Stomach (tissue), 4 donors: ENCODE results near the gene FYCO1.

Source experiments
- EP300 ChIP-seq: sonication (generic); formaldehyde crosslinking; IDR thresholded peaks from one replicate; pipeline ENCODE4 v1.6.1; 2017; ENCODE audit warnings: antibody characterized with exemption
- POLR2A ChIP-seq, 4 donors: fragments of 450-650 bp; IDR thresholded peaks; one replicate each; pipeline ENCODE4 v1.6.1; 2016; ENCODE audit warnings: antibody characterized with exemption in 4 of 4, control low read depth in 2 of 4, mild to moderate bottlenecking in 1 of 4, moderate library complexity in 1 of 4
- POLR2AphosphoS5 ChIP-seq, 3 donors: sonication (generic); formaldehyde crosslinking; IDR thresholded peaks; one replicate each; pipeline ENCODE4 v1.6.1; 2016; ENCODE audit warnings: antibody characterized with exemption in 3 of 3
- TF ChIP-seq, protein P1 (sequence below), 7 experiments: fragments of 450-650 bp in 4 of 7; fragments of 200-600 bp in 3 of 7; sonication (generic) in 3 of 7; IDR thresholded peaks; one replicate each; pipeline ENCODE4 v1.5.1; 2016 to 2019; ENCODE audit warnings: antibody characterized with exemption in 7 of 7, control low read depth in 2 of 7, mild to moderate bottlenecking in 1 of 7

DNA sequence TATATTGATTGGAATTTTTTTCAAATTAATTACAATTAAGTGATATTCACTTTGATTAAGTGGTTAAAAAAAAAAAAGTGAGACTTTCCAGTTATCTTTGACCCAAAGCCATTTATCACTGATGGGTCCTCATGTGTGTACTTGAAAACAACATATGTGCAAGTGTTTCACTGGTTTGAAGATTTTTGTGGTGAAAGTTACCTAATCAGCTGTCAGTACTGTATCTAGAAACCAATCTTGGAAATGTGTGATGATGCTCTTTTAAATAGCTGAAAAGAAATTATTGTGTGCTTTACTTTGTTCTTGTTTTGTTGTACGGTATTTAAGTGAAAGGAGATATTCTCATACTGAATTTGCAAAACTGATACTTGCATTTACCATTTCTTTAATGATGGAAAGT lies 43.3 kb upstream of the FYCO1 start:
- TF ChIP-seq POLR2A (IDR thresholded peaks at IDR 0.05) (no peak), POLR2AphosphoS5 (IDR thresholded peaks at IDR 0.05) (no peak), EP300 (no peak)
- TF ChIP-seq, protein P1, sequence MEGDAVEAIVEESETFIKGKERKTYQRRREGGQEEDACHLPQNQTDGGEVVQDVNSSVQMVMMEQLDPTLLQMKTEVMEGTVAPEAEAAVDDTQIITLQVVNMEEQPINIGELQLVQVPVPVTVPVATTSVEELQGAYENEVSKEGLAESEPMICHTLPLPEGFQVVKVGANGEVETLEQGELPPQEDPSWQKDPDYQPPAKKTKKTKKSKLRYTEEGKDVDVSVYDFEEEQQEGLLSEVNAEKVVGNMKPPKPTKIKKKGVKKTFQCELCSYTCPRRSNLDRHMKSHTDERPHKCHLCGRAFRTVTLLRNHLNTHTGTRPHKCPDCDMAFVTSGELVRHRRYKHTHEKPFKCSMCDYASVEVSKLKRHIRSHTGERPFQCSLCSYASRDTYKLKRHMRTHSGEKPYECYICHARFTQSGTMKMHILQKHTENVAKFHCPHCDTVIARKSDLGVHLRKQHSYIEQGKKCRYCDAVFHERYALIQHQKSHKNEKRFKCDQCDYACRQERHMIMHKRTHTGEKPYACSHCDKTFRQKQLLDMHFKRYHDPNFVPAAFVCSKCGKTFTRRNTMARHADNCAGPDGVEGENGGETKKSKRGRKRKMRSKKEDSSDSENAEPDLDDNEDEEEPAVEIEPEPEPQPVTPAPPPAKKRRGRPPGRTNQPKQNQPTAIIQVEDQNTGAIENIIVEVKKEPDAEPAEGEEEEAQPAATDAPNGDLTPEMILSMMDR (IDR thresholded peaks at IDR 0.05), result no peak
